GM23248 (cell line): Measurements from ENCODE around the gene BMPR1B.

ENCODE experiments used
- EZH2 ChIP-seq: fragments of 200-600 bp; sonication (generic); IDR thresholded peaks from 2 replicates; pipeline ENCODE4 v1.6.1; 2018; ENCODE audit warnings: antibody characterized with exemption, mild to moderate bottlenecking; ENCODE audit not compliant: insufficient read depth, poor library complexity, severe bottlenecking
- EZH2phosphoT487 ChIP-seq: fragments of 200-600 bp; sonication (generic); IDR thresholded peaks from 2 replicates; pipeline ENCODE4 v1.6.1; 2018; ENCODE audit warnings: antibody characterized with exemption, moderate library complexity, mild to moderate bottlenecking, low read depth; ENCODE audit not compliant: insufficient read depth

GRCh38 chr4:94834501-94834900, 76.7 kb downstream of the BMPR1B start:
- TF ChIP-seq EZH2phosphoT487: no peak
- no peak for TF ChIP-seq EZH2
